ENCODE results near the gene RNF121. TPM values are rescaled to one million over a fixed set of nuclear protein-coding genes. Genes with fewer than 3 reads are reported as not detected.

The RNF121 gene
- total RNA-seq, 1 donor from 2014 or later = 19.6 TPM

- no peak for DNase-seq (ENCODE audit: low read depth in 2 of 2)
Measured at GRCh38 chr11:71934213-71934612, 5.4 kb downstream of the RNF121 start.

GRCh38 chr11:71935338-71935925, 6.6 kb downstream of the RNF121 start:
- peak in 1 of 2 donors; percentile 53 for DNase-seq (ENCODE audit: low read depth in 2 of 2)

GRCh38 chr11:71936825-71937224, 8.0 kb downstream of the RNF121 start:
- DNase-seq (ENCODE audit: low read depth in 2 of 2) = peak; percentile 26 to 87

- DNase-seq (ENCODE audit: low read depth in 2 of 2) = peak; percentile 17 to 42
Measured at GRCh38 chr11:71937826-71938225, 9.0 kb downstream of the RNF121 start.

- no peak for DNase-seq (ENCODE audit: low read depth in 2 of 2)
Measured at GRCh38 chr11:71940561-71941219, 11.8 kb downstream of the RNF121 start.

- DNase-seq (ENCODE audit: low read depth in 2 of 2) = peak in 1 of 2 donors; percentile 67
Measured at GRCh38 chr11:71946144-71946571, 17.3 kb downstream of the RNF121 start.

- DNase-seq (ENCODE audit: low read depth in 2 of 2) = no peak
Measured at GRCh38 chr11:71947498-71947897, 18.7 kb downstream of the RNF121 start.

GRCh38 chr11:71948314-71949027, 19.6 kb downstream of the RNF121 start:
- DNase-seq (ENCODE audit: low read depth in 2 of 2) = peak; percentile 36

- DNase-seq (ENCODE audit: low read depth in 2 of 2) = no peak
Measured at GRCh38 chr11:71949034-71949433, 20.2 kb downstream of the RNF121 start.

GRCh38 chr11:71951741-71952310, 23.0 kb downstream of the RNF121 start:
- DNase-seq (ENCODE audit: low read depth in 2 of 2) = no peak

- no peak for DNase-seq (ENCODE audit: low read depth in 2 of 2)
Measured at GRCh38 chr11:71955898-71956456, 27.1 kb downstream of the RNF121 start.

- peak in 1 of 2 donors; percentile 45 for DNase-seq (ENCODE audit: low read depth in 2 of 2)
Measured at GRCh38 chr11:71962428-71963038, 33.7 kb downstream of the RNF121 start.

GRCh38 chr11:71963468-71963867, 34.6 kb downstream of the RNF121 start:
- DNase-seq (ENCODE audit: low read depth in 2 of 2) = no peak

GRCh38 chr11:71964641-71965040, 35.8 kb downstream of the RNF121 start:
- no peak for DNase-seq (ENCODE audit: low read depth in 2 of 2)

- no peak for DNase-seq (ENCODE audit: low read depth in 2 of 2)
Measured at GRCh38 chr11:71971680-71972079, 42.8 kb downstream of the RNF121 start.

GRCh38 chr11:71976551-71976950, 47.7 kb downstream of the RNF121 start:
- DNase-seq (ENCODE audit: low read depth in 2 of 2) = no peak

- no peak for DNase-seq (ENCODE audit: low read depth in 2 of 2)
Measured at GRCh38 chr11:71977090-71977489, 48.2 kb downstream of the RNF121 start.

GRCh38 chr11:71977743-71978418, 49.0 kb downstream of the RNF121 start:
- DNase-seq (ENCODE audit: low read depth in 2 of 2) = peak; percentile 36 to 49

- DNase-seq (ENCODE audit: low read depth in 2 of 2) = no peak
Measured at GRCh38 chr11:71979094-71979493, 50.2 kb downstream of the RNF121 start.

GRCh38 chr11:71979602-71980001, 50.8 kb downstream of the RNF121 start:
- DNase-seq (ENCODE audit: low read depth in 2 of 2) = no peak

GRCh38 chr11:71986131-71986530, 57.3 kb downstream of the RNF121 start:
- no peak for DNase-seq (ENCODE audit: low read depth in 2 of 2)

Measured in dermis microvascular lymphatic vessel endothelial cell (primary cell).